ENCODE data around the gene AMBRA1. TPM values are rescaled to one million over a fixed set of nuclear protein-coding genes. Genes with fewer than 3 reads are reported as not detected.

AMBRA1 gene
- total and polyA plus RNA-seq, 8 donors: 4.6 to 59.4 (median 23.3) TPM

DNA sequence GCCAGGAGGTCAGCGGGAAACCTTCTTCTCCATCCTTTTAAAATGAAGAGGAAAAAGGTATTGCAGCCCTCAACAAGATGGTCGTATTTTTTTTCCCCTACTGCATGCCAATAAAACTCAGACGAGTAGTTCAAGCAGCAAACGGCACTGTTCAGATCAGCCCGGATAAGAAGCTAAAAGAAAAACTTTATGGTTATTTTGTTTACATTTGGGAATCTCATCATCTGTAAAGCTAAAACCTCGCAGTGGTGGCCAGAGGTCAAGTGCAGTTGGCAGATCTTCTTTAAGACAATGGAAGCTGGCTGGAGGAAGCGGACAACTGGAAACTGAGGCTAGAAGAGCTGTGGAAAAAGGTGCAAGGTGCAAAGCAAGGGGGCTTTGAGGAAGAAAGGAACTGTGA is 171.2 kb downstream of the AMBRA1 start:
- Histone ChIP-seq H3K27ac (no peak overlapping the region), H3K27me3 (no peaks in the 10 kb centered on the region), H3K9me3 (no peaks in the 10 kb centered on the region), H3K4me1 (peaks cover 0 to 7% (median 0%) of the 10 kb centered on the region in 4 donors), H3K36me3 (peaks cover 0 to 63% (median 59%) of the 10 kb centered on the region in 4 donors), H3K4me3 (no peak overlapping the region)
- DNase-seq: no peak
- no peak for TF ChIP-seq EP300 (IDR thresholded peaks at IDR 0.05)
- TF ChIP-seq POLR2AphosphoS5 (IDR thresholded peaks at IDR 0.05): no peak
- TF ChIP-seq, protein P1, sequence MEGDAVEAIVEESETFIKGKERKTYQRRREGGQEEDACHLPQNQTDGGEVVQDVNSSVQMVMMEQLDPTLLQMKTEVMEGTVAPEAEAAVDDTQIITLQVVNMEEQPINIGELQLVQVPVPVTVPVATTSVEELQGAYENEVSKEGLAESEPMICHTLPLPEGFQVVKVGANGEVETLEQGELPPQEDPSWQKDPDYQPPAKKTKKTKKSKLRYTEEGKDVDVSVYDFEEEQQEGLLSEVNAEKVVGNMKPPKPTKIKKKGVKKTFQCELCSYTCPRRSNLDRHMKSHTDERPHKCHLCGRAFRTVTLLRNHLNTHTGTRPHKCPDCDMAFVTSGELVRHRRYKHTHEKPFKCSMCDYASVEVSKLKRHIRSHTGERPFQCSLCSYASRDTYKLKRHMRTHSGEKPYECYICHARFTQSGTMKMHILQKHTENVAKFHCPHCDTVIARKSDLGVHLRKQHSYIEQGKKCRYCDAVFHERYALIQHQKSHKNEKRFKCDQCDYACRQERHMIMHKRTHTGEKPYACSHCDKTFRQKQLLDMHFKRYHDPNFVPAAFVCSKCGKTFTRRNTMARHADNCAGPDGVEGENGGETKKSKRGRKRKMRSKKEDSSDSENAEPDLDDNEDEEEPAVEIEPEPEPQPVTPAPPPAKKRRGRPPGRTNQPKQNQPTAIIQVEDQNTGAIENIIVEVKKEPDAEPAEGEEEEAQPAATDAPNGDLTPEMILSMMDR (IDR thresholded peaks at IDR 0.05): no peak
- TF ChIP-seq POLR2A (IDR thresholded peaks at IDR 0.05): no peak
- 60 to 70% (median 67%) methylated on average over 7 of the region's 7 CpGs for WGBS, 5 donors
- intact Hi-C loops (cut with DNase I; ENCODE audit: low total_unique reads): loop anchor here (10.0 kb wide), 1 partner anchor 1032 kb away; no protein-coding TSS in a partner anchor

DNA sequence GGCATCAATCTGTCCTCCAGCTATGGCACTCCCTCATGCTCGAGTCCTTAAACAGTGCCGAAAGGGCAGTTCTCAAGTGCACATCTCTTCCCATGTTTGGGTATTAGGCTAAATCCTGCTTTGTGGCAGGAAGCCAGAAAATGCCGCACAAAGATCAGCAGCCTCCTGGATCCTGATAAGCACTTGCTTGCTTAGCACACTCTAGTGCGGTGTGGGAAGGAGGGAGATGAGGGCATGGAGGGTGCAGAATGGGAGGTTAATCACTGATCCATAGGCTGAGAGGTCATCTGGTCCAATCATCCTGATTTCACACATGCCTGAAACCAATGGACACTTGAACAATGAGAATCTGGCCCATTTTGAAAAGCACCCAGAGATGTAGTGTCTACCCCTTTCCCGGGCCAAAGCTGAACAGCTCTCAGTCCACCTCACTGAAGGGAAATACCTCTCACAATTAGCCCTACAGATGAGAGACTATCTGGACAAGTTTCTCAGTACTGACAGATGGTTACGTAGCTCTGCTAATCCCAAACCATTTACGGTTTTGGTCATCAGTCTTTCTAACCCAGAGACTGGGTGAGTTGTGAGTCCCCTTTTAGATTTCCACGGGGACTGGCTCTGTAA is 172.5 kb downstream of the AMBRA1 start:
- Histone ChIP-seq H3K27ac (no peak overlapping the region), H3K4me1 (peaks cover 0 to 7% (median 0%) of the 10 kb centered on the region in 4 donors), H3K27me3 (no peaks in the 10 kb centered on the region), H3K9me3 (no peaks in the 10 kb centered on the region), H3K36me3 (peaks cover 6 to 67% (median 60%) of the 10 kb centered on the region in 4 donors), H3K4me3 (no peak overlapping the region)
- 63 to 73% (median 66%) methylated on average over 8 of the region's 8 CpGs for WGBS, 5 donors
- no peak for TF ChIP-seq EP300 (IDR thresholded peaks at IDR 0.05)
- no peak for TF ChIP-seq POLR2AphosphoS5 (IDR thresholded peaks at IDR 0.05)
- TF ChIP-seq, protein P1 (IDR thresholded peaks at IDR 0.05): no peak
- TF ChIP-seq POLR2A (IDR thresholded peaks at IDR 0.05): no peak
- peak in 1 of 2 donors; percentile 41 for DNase-seq
- intact Hi-C loops (cut with DNase I; ENCODE audit: low total_unique reads): loop anchor here (10.0 kb wide), 1 partner anchor 1033 kb away; no protein-coding TSS in a partner anchor

DNA sequence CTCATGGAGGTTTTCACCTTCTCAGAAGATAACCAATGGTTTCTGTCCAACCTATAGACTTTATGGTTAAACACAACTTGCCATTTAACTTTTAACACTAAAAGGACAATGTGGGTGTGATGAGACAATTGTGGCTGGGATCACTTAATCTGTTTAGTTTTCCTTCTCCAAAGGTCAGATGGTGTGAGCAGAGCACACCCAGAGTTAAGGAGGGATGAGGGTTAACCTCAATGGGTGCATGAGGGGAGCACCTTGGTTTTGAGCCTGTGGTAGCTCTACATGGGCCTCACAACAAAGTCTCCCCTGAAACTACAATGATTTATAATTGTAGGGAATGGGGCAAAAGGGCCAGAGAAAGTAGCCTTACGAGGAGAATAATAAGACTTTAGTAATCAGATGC is 173.3 kb downstream of the AMBRA1 start:
- no peak for DNase-seq
- peaks cover 0 to 7% (median 0%) of the 10 kb centered on the region in 4 donors for H3K4me1 ChIP-seq
- H3K27ac ChIP-seq: no peak overlapping the region
- H3K36me3 ChIP-seq: peaks cover 14 to 67% (median 61%) of the 10 kb centered on the region in 4 donors
- intact Hi-C loops (cut with DNase I; ENCODE audit: low total_unique reads): loop anchor here (10.0 kb wide), 1 partner anchor 1034 kb away; no protein-coding TSS in a partner anchor
- no peaks in the 10 kb centered on the region for H3K27me3 ChIP-seq
- no peaks in the 10 kb centered on the region for H3K9me3 ChIP-seq
- WGBS, 5 donors: 87 to 100% (median 97%) methylated on average over 1 of the region's 1 CpG
- TF ChIP-seq, protein P1 (IDR thresholded peaks at IDR 0.05): no peak
- TF ChIP-seq POLR2AphosphoS5 (IDR thresholded peaks at IDR 0.05) (no peak), POLR2A (IDR thresholded peaks at IDR 0.05) (no peak), EP300 (IDR thresholded peaks at IDR 0.05) (no peak)
- no peak overlapping the region for H3K4me3 ChIP-seq

DNA sequence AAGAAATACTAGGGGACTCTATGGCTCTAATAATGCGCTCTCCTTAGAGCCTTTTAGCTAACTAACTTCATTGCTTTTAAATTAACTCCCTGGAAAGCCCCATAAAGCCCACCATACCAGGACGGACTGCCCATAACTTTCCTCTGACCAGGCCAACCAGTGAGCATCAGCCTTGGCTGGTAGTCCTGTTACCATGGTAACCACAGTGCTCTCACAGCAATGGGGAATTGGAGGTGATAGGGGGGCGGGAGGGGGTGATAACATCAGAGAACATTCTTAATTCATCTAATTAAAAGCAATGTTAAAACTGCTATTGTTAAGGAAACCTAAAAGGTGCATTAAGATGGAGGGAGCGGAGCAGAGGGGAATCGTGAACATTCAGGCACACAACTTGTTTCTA is 175.1 kb downstream of the AMBRA1 start:
- Histone ChIP-seq H3K36me3 (peaks cover 27 to 75% (median 70%) of the 10 kb centered on the region in 4 donors), H3K27me3 (no peaks in the 10 kb centered on the region), H3K27ac (no peak overlapping the region), H3K4me3 (no peak overlapping the region), H3K9me3 (no peaks in the 10 kb centered on the region), H3K4me1 (peaks cover 0 to 7% (median 0%) of the 10 kb centered on the region in 4 donors)
- no peak for TF ChIP-seq EP300 (IDR thresholded peaks at IDR 0.05)
- TF ChIP-seq, protein P1 (IDR thresholded peaks at IDR 0.05): no peak
- no peak for TF ChIP-seq POLR2A (IDR thresholded peaks at IDR 0.05)
- no peak for TF ChIP-seq POLR2AphosphoS5 (IDR thresholded peaks at IDR 0.05)
- no peak for DNase-seq
- intact Hi-C loops (cut with DNase I; ENCODE audit: low total_unique reads): no loop called here
- 92 to 97% (median 95%) methylated on average over 5 of the region's 5 CpGs for WGBS, 5 donors
